ENCODE data around the gene LILRA1.
"Not testable (repeated sequence)": the region's sequence is repeated elsewhere in the genome, so short reads cannot be mapped to it uniquely, and the experiment has no call there.

The LILRA1 gene

GRCh38 chr19:54576411-54576976, 16.9 kb upstream of the LILRA1 start:
- H3K4me3 Mint-ChIP-seq: no peak overlapping the region

DNA sequence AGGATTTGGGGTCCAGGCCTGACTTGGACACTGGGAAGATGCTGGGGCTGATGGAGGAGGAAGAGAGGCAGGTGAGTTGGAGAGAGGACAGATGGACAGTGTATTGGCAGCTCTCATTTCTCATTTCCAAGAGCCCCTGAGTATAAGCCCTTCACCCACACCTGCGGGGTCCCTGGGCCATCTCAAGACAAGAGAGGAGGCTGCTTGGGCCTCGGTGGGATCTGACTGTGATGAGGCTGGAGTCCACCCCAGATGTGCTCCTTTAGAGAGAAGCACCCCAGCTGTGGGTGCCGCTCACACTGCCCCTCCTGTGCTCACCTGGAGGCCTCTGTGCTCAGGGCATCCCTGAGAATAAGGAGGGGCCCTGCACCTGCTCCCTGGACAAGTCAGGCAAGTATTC, 16.1 kb upstream of the LILRA1 start:
- Mint-ChIP-seq H3K27ac (no peak overlapping the region), H3K4me3 (no peak overlapping the region), H3K4me1 (no peaks in the 10 kb centered on the region), H3K36me3 (ENCODE audit: low read depth) (no peaks in the 10 kb centered on the region), H3K27me3 (ENCODE audit: low read depth, poor library complexity) (no peaks in the 10 kb centered on the region), H3K9me3 (peaks cover 75% of the 10 kb centered on the region)
- DNase-seq: no peak
- no peak for TF ChIP-seq CTCF (IDR thresholded peaks at IDR 0.05)

More at GRCh38 chr19:54576411-54576976, 16.9 kb upstream of the LILRA1 start:
- Mint-ChIP-seq H3K9me3 (peaks cover 76% of the 10 kb centered on the region), H3K4me1 (no peaks in the 10 kb centered on the region), H3K27me3 (ENCODE audit: low read depth, poor library complexity) (no peaks in the 10 kb centered on the region), H3K36me3 (ENCODE audit: low read depth) (no peaks in the 10 kb centered on the region), H3K27ac (no peak overlapping the region)
- no peak for TF ChIP-seq CTCF (IDR thresholded peaks at IDR 0.05)
- DNase-seq: no peak

DNA sequence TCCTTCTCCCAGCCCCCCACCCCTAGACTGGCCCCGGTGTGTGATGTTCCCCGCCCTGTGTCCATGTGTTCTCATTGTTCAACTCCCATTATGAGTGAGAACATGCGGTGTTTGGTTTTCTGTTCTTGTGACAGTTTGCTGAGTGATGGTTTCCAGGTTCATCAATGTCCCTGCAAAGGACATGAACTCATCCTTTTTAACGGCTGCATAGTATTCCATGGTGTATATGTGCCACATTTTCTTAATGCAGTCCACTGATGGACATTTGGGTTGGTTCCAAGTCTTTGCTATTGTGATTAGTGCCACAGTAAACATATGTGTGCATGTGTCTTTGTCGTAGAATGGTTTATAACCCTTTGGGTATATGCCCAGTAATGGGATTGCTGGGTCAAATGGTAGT, 15.2 kb upstream of the LILRA1 start:
- H3K9me3 Mint-ChIP-seq: peaks cover 76% of the 10 kb centered on the region
- not testable (repeated sequence) for H3K4me1 Mint-ChIP-seq; H3K27me3 Mint-ChIP-seq (ENCODE audit: low read depth, poor library complexity); H3K27ac Mint-ChIP-seq; H3K4me3 Mint-ChIP-seq; H3K36me3 Mint-ChIP-seq (ENCODE audit: low read depth); DNase-seq

DNA sequence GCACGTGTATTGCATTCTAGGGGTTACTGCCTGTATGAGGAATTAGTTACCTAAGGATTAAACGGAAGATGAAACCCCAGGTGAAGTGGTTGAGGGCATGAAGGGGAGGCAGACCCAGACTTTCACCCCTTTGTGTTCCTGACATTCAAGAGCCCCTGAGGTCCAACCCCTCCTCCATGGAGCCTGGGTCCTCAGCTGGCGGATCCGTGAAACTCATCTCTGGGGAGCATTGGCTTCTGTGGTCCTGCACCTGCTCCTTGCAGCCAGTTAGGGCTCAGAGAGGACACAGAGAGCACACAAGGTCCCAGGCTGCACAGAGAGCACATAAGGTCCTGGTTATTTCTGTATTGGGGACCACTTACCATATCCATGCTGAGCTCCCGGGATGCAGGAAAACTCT, 7.0 kb upstream of the LILRA1 start:
- peaks cover 94% of the 10 kb centered on the region for H3K9me3 Mint-ChIP-seq
- TF ChIP-seq CTCF (IDR thresholded peaks at IDR 0.05): no peak

GRCh38 chr19:54587026-54587425, 6.4 kb upstream of the LILRA1 start:
- Mint-ChIP-seq H3K27ac (no peak overlapping the region), H3K27me3 (ENCODE audit: low read depth, poor library complexity) (peaks cover 2% of the 10 kb centered on the region), H3K4me1 (no peaks in the 10 kb centered on the region), H3K36me3 (ENCODE audit: low read depth) (no peaks in the 10 kb centered on the region), H3K4me3 (no peak overlapping the region), H3K9me3 (peaks cover 96% of the 10 kb centered on the region)
- no peak for DNase-seq
- TF ChIP-seq CTCF (IDR thresholded peaks at IDR 0.05): no peak

More for the DNA sequence above, 7.0 kb upstream of the LILRA1 start:
- no peak for DNase-seq
- Mint-ChIP-seq H3K36me3 (ENCODE audit: low read depth) (no peaks in the 10 kb centered on the region), H3K4me1 (no peaks in the 10 kb centered on the region), H3K4me3 (no peak overlapping the region), H3K27ac (no peak overlapping the region), H3K27me3 (ENCODE audit: low read depth, poor library complexity) (peaks cover 2% of the 10 kb centered on the region)

DNA sequence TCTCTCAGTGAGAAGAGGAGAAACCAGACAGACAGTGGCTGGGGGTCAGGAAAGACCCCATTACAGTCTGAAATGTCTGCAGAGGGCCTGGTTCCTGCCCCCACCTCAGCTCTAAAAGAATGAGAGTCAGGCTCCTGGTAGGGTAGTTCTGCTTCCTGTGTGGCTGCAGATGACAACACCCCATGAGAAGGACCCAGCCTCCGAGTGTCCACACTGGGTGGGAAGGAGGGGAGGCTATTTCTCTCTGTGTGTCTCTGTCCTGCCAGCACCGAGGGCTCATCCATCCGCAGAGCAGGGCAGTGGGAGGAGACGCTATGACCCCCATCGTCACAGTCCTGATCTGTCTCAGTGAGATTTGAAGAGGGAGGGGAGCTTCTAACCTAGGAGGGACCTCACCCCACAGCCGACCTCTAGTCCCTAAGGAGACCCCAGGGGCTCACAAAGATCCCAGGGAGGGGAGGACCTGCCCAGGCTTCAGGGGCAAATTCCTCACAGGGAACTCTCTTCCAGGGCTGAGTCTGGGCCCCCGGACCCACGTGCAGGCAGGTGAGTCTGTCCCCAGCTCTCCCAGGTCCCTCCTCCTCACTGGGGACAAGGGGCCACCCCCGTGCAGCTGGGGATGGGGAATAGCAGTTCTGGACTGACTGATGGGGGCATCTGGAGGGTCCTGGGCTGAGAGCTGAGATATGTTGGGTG, 647 bp downstream of the LILRA1 start:
- H3K27me3 Mint-ChIP-seq (ENCODE audit: low read depth, poor library complexity); H3K4me3 Mint-ChIP-seq; DNase-seq; H3K4me1 Mint-ChIP-seq; H3K36me3 Mint-ChIP-seq (ENCODE audit: low read depth); H3K27ac Mint-ChIP-seq: not testable (repeated sequence)
- peaks cover 82% of the 10 kb centered on the region for H3K9me3 Mint-ChIP-seq

- Mint-ChIP-seq H3K4me1 (no peaks in the 10 kb centered on the region), H3K36me3 (ENCODE audit: low read depth) (no peaks in the 10 kb centered on the region), H3K4me3 (no peak overlapping the region), H3K27me3 (ENCODE audit: low read depth, poor library complexity) (no peaks in the 10 kb centered on the region), H3K9me3 (peaks cover 80% of the 10 kb centered on the region), H3K27ac (no peak overlapping the region)
- TF ChIP-seq CTCF (IDR thresholded peaks at IDR 0.05): no peak
- DNase-seq: no peak
Measured at GRCh38 chr19:54594737-54595136, 1.3 kb downstream of the LILRA1 start.

- H3K4me1 Mint-ChIP-seq; H3K36me3 Mint-ChIP-seq (ENCODE audit: low read depth); DNase-seq; H3K27ac Mint-ChIP-seq; H3K4me3 Mint-ChIP-seq; H3K27me3 Mint-ChIP-seq (ENCODE audit: low read depth, poor library complexity): not testable (repeated sequence)
- peaks cover 80% of the 10 kb centered on the region for H3K9me3 Mint-ChIP-seq
Measured at GRCh38 chr19:54595680-54596436, 2.4 kb downstream of the LILRA1 start.

Measured in nephron progenitor cell (in vitro differentiated cells).